Liver (tissue), 9 donors: Measurements from ENCODE around the gene LRRC9. TPM values are rescaled to one million over a fixed set of nuclear protein-coding genes. Genes with fewer than 3 reads are reported as not detected.

Experiments
- DNase-seq: peaks from one replicate; pipeline ENCODE4 v3.0.0-alpha.2; 2017; ENCODE audit warnings: low spot score
- H3K27ac ChIP-seq, 2 donors: one replicate each; pipeline ENCODE4 v1.7.0; 2013; ENCODE audit warnings: inconsistent platforms in 2 of 2, low read length in 2 of 2, control low read depth in 1 of 2, low read depth in 1 of 2, mild to moderate bottlenecking in 1 of 2
- H3K27me3 ChIP-seq, 4 donors: one replicate each; pipeline versions ENCODE4 v1.6.1 to v1.7.0; 2013; ENCODE audit warnings: low read length in 3 of 4, inconsistent platforms in 1 of 4, mild to moderate bottlenecking in 1 of 4, moderate library complexity in 1 of 4; ENCODE audit not compliant: control insufficient read depth in 4 of 4, insufficient read depth in 4 of 4
- H3K36me3 ChIP-seq, 4 donors: one replicate each; pipeline versions ENCODE4 v1.6.1 to v1.7.0; 2013; ENCODE audit warnings: low read length in 3 of 4, mild to moderate bottlenecking in 3 of 4, low read depth in 1 of 4, moderate library complexity in 1 of 4; ENCODE audit not compliant: control insufficient read depth in 4 of 4, insufficient read depth in 3 of 4
- H3K4me1 ChIP-seq, 4 donors: one replicate each; pipeline versions ENCODE4 v1.6.1 to v1.7.0; 2013; ENCODE audit warnings: low read length in 3 of 4, mild to moderate bottlenecking in 3 of 4, moderate library complexity in 1 of 4; ENCODE audit not compliant: control insufficient read depth in 4 of 4, insufficient read depth in 4 of 4
- H3K4me3 ChIP-seq, 3 donors: one replicate each; pipeline versions ENCODE4 v1.6.1 to v1.7.0; 2013; ENCODE audit warnings: low read length in 3 of 3, control low read depth in 1 of 3, low read depth in 1 of 3, mild to moderate bottlenecking in 1 of 3
- H3K9ac ChIP-seq, 2 donors: one replicate each; pipeline ENCODE4 v1.7.0; 2013; ENCODE audit warnings: low read length in 2 of 2, mild to moderate bottlenecking in 2 of 2, moderate library complexity in 2 of 2, control low read depth in 1 of 2, low read depth in 1 of 2
- H3K9me3 ChIP-seq, 4 donors: one replicate each; pipeline versions ENCODE4 v1.6.1 to v1.7.0; 2013; ENCODE audit warnings: low read length in 3 of 4; ENCODE audit not compliant: control insufficient read depth in 4 of 4
- CTCF ChIP-seq: fragments of 150-350 bp; IDR thresholded peaks from 2 replicates; pipeline ENCODE4 v1.5.1; 2017; ENCODE audit warnings: improper control_type of control experiment, low read depth, low read length; ENCODE audit not compliant: missing input control
- EGR1 ChIP-seq, 2 donors: IDR thresholded peaks; 2 replicates each; pipeline ENCODE4 v1.6.1; 2016 to 2018; ENCODE audit warnings: antibody characterized with exemption in 2 of 2, low read depth in 2 of 2
- FOXA2 ChIP-seq: IDR thresholded peaks from 2 replicates; pipeline ENCODE4 v1.6.1; 2016; ENCODE audit warnings: antibody characterized with exemption
- GABPA ChIP-seq, 2 donors: IDR thresholded peaks in 1 of 2; conservative IDR thresholded peaks in 1 of 2; 2 replicates each; pipeline ENCODE4 v1.6.1; 2016; ENCODE audit warnings: antibody characterized with exemption in 2 of 2, mild to moderate bottlenecking in 1 of 2, moderate library complexity in 1 of 2
- HNF4A ChIP-seq, 2 donors: conservative IDR thresholded peaks; 2 replicates each; pipeline ENCODE4 v1.6.1; 2016; ENCODE audit warnings: antibody characterized with exemption in 2 of 2, mild to moderate bottlenecking in 2 of 2
- JUND ChIP-seq, 2 donors: IDR thresholded peaks; 2 replicates each; pipeline ENCODE4 v1.6.1; 2016; ENCODE audit warnings: antibody characterized with exemption in 2 of 2
- SP1 ChIP-seq: IDR thresholded peaks from 2 replicates; pipeline ENCODE4 v1.6.1; 2018; ENCODE audit warnings: antibody characterized with exemption, mild to moderate bottlenecking
- TAF1 ChIP-seq: conservative IDR thresholded peaks from 2 replicates; pipeline ENCODE4 v1.6.1; 2016; ENCODE audit warnings: antibody characterized with exemption, mild to moderate bottlenecking
- YY1 ChIP-seq: IDR thresholded peaks from 2 replicates; pipeline ENCODE4 v1.6.1; 2016; ENCODE audit warnings: antibody characterized with exemption, mild to moderate bottlenecking
- WGBS: extraction: QIAGEN DNeasy Blood & Tissue Kit; methylation state at CpG from one replicate; pipeline ENCODE4 v1.1.7; 2013; 5-methylcytosine and 5-hydroxymethylcytosine counted together
- polyA plus RNA-seq, 2 donors: library from polyadenylated mRNA; stranded (reverse) in 1 of 2; unstranded in 1 of 2; fragments of 200-250 nt in 1 of 2; fragments of >200 nt in 1 of 2; fragmentation: Nextera tagmentation in 1 of 2; extraction: Ambion mirVana in 1 of 2; gene quantifications; one replicate each; pipeline versions ENCODE4 v1.2.1 to v1.2.3, GENCODE V29; 2013 to 2015
- total RNA-seq, 2 donors: library from RNA; depleted of rRNA; stranded (reverse); fragments of >200 nt; gene quantifications; one replicate each; pipeline ENCODE4 v1.2.3, GENCODE V29; 2014
- TF ChIP-seq, protein P1 (sequence below): IDR thresholded peaks from 2 replicates; pipeline ENCODE4 v1.6.1; 2016; ENCODE audit warnings: antibody characterized with exemption, mild to moderate bottlenecking
- TF ChIP-seq, protein P2 (sequence below): IDR thresholded peaks from 2 replicates; pipeline ENCODE4 v1.6.1; 2016; ENCODE audit warnings: antibody characterized with exemption
- donor health status: healthy.
- donor health status: healthy.
- donor health status: healthy.
- donor health status: healthy.
- donor health status: healthy.

LRRC9 gene
- total and polyA plus RNA-seq, 4 donors = 0.14 to 0.32 TPM; not detected in 2

- DNase-seq = no peak
- TF ChIP-seq HNF4A (conservative IDR thresholded peaks at IDR 0.05) (no peak), FOXA2 (no peak), EGR1 (IDR thresholded peaks at IDR 0.05; ENCODE audit: low read depth in 2 of 2) (no peak)
- TF ChIP-seq, protein P1, sequence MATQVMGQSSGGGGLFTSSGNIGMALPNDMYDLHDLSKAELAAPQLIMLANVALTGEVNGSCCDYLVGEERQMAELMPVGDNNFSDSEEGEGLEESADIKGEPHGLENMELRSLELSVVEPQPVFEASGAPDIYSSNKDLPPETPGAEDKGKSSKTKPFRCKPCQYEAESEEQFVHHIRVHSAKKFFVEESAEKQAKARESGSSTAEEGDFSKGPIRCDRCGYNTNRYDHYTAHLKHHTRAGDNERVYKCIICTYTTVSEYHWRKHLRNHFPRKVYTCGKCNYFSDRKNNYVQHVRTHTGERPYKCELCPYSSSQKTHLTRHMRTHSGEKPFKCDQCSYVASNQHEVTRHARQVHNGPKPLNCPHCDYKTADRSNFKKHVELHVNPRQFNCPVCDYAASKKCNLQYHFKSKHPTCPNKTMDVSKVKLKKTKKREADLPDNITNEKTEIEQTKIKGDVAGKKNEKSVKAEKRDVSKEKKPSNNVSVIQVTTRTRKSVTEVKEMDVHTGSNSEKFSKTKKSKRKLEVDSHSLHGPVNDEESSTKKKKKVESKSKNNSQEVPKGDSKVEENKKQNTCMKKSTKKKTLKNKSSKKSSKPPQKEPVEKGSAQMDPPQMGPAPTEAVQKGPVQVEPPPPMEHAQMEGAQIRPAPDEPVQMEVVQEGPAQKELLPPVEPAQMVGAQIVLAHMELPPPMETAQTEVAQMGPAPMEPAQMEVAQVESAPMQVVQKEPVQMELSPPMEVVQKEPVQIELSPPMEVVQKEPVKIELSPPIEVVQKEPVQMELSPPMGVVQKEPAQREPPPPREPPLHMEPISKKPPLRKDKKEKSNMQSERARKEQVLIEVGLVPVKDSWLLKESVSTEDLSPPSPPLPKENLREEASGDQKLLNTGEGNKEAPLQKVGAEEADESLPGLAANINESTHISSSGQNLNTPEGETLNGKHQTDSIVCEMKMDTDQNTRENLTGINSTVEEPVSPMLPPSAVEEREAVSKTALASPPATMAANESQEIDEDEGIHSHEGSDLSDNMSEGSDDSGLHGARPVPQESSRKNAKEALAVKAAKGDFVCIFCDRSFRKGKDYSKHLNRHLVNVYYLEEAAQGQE = no peak
- TF ChIP-seq, protein P2, sequence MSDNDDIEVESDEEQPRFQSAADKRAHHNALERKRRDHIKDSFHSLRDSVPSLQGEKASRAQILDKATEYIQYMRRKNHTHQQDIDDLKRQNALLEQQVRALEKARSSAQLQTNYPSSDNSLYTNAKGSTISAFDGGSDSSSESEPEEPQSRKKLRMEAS = no peak
Measured at GRCh38 chr14:59969319-59969718, 49.4 kb downstream of the LRRC9 start.

GRCh38 chr14:59981564-59981963 is 61.6 kb downstream of the LRRC9 start:
- H3K9ac ChIP-seq = no peak overlapping the region
- H3K4me3 ChIP-seq = no peak overlapping the region
- no peaks in the 10 kb centered on the region for H3K36me3 ChIP-seq
- no peak for TF ChIP-seq FOXA2
- no peak for TF ChIP-seq EGR1 (IDR thresholded peaks at IDR 0.05; ENCODE audit: low read depth in 2 of 2)
- TF ChIP-seq JUND (IDR thresholded peaks at IDR 0.05) = no peak
- TF ChIP-seq SP1 = no peak
- no peak for TF ChIP-seq TAF1
- no peak for TF ChIP-seq YY1
- no peak for TF ChIP-seq GABPA (IDR thresholded peaks at IDR 0.05 in 1 of 2, conservative IDR thresholded peaks at IDR 0.05 in 1 of 2)
- no peaks in the 10 kb centered on the region for H3K9me3 ChIP-seq
- no peak for DNase-seq
- peaks cover 0 to 7% (median 0%) of the 10 kb centered on the region in 4 donors for H3K4me1 ChIP-seq
- H3K27me3 ChIP-seq = no peaks in the 10 kb centered on the region
- H3K27ac ChIP-seq = no peak overlapping the region

More at GRCh38 chr14:59969319-59969718, 49.4 kb downstream of the LRRC9 start:
- WGBS = 64% methylated on average over 2 of the region's 2 CpGs
- Histone ChIP-seq H3K27me3 (no peaks in the 10 kb centered on the region), H3K4me3 (no peak overlapping the region), H3K36me3 (no peaks in the 10 kb centered on the region), H3K9me3 (no peaks in the 10 kb centered on the region), H3K9ac (no peak overlapping the region), H3K4me1 (no peaks in the 10 kb centered on the region), H3K27ac (no peak overlapping the region)

- no peaks in the 10 kb centered on the region for H3K9me3 ChIP-seq
- H3K9ac ChIP-seq = no peak overlapping the region
- H3K27ac ChIP-seq = no peak overlapping the region
- peaks cover 0 to 7% (median 0%) of the 10 kb centered on the region in 4 donors for H3K4me1 ChIP-seq
- no peak overlapping the region for H3K4me3 ChIP-seq
- H3K27me3 ChIP-seq = no peaks in the 10 kb centered on the region
- TF ChIP-seq HNF4A (conservative IDR thresholded peaks at IDR 0.05) (peak in 1 of 2 donors; percentile 21), CTCF (no peak)
- H3K36me3 ChIP-seq = no peaks in the 10 kb centered on the region
- DNase-seq = no peak
Measured at GRCh38 chr14:59983048-59983447, 63.1 kb downstream of the LRRC9 start.
